Caco-2 (cell line): ENCODE data around the gene CRYM. TPM values are rescaled to one million over a fixed set of nuclear protein-coding genes. Genes with fewer than 3 reads are reported as not detected.

Experiments
- BruUV-seq: library from RNA; stranded (reverse); fragments of 400-500 nt; replicated peaks from 2 replicates; lab custom pipeline; 2021; lab: Mats Ljungman, UMichigan
- CTCF ChIA-PET: fragments of 300-600 bp; sonication (Branson Sonifier 250); formaldehyde crosslinking; loops from one replicate; lab custom pipeline; 2022; ENCODE audit warnings: antibody characterized with exemption; lab: Charles Lee
- POLR2A ChIA-PET: fragments of 300-600 bp; sonication (Branson Sonifier 250); formaldehyde crosslinking; loops from one replicate; lab custom pipeline; 2022; ENCODE audit warnings: antibody characterized with exemption; lab: Charles Lee
- DNase-seq, 2 experiments: peaks; one replicate each; pipeline versions ENCODE4 v3.0.0 to v3.0.0-alpha.2; 2020 to 2022
- H3K27me3 ChIP-seq: replicated peaks from 2 replicates; pipeline ENCODE4 v1.6.0; 2011; ENCODE audit warnings: low read length; ENCODE audit not compliant: control insufficient read depth, insufficient read depth
- H3K36me3 ChIP-seq: 2 replicates; pipeline ENCODE4 v1.5.1; 2011; ENCODE audit warnings: low read length; ENCODE audit not compliant: control insufficient read depth, insufficient read depth
- H3K4me1 ChIP-seq: fragments of 250-450 bp; sonication (Bioruptor Pico); 2 replicates; pipeline ENCODE4 v1.5.1; 2020; ENCODE audit warnings: mild to moderate bottlenecking
- H3K4me3 ChIP-seq: 2 replicates; pipeline ENCODE4 v1.5.1; 2011; ENCODE audit warnings: low read depth, mild to moderate bottlenecking, control low read depth, low read length
- H3K9me3 ChIP-seq: fragments of 250-450 bp; sonication (Bioruptor Pico); 2 replicates; pipeline ENCODE4 v1.5.1; 2020; ENCODE audit warnings: mild to moderate bottlenecking, moderate library complexity
- H3K27ac Mint-ChIP-seq: one replicate; pipeline ENCODE4 v1.8.0; 2022; ENCODE audit warnings: mixed read lengths; ENCODE audit not compliant: unreplicated experiment
- H3K27me3 Mint-ChIP-seq: one replicate; pipeline ENCODE4 v1.8.0; 2022; ENCODE audit warnings: mixed read lengths; ENCODE audit not compliant: insufficient read depth, unreplicated experiment
- H3K36me3 Mint-ChIP-seq: one replicate; pipeline ENCODE4 v1.8.0; 2022; ENCODE audit warnings: mild to moderate bottlenecking, mixed read lengths; ENCODE audit not compliant: insufficient read depth, unreplicated experiment
- H3K4me1 Mint-ChIP-seq: one replicate; pipeline ENCODE4 v1.8.0; 2022; ENCODE audit warnings: low read depth, mixed read lengths; ENCODE audit not compliant: unreplicated experiment
- H3K4me3 Mint-ChIP-seq: one replicate; pipeline ENCODE4 v1.8.0; 2022; ENCODE audit warnings: mild to moderate bottlenecking, moderate library complexity, mixed read lengths; ENCODE audit not compliant: unreplicated experiment
- H3K9me3 Mint-ChIP-seq: one replicate; pipeline ENCODE4 v1.8.0; 2022; ENCODE audit warnings: mixed read lengths; ENCODE audit not compliant: unreplicated experiment
- CTCF ChIP-seq, 2 experiments: fragments of 200-600 bp in 1 of 2; IDR thresholded peaks; 1 replicate in 1 of 2; 2 replicates in 1 of 2; pipeline versions ENCODE4 v1.5.1 to v1.8.0; 2011 to 2022; ENCODE audit warnings: antibody characterized with exemption in 1 of 2, control low read depth in 1 of 2, inconsistent platforms in 1 of 2, low read depth in 1 of 2, low read length in 1 of 2, mild to moderate bottlenecking in 1 of 2, moderate library complexity in 1 of 2; ENCODE audit not compliant: insufficient read depth in 1 of 2, severe bottlenecking in 1 of 2, unreplicated experiment in 1 of 2
- intact Hi-C: fragments of 100-400 bp; cut with micrococcal nuclease; formaldehyde crosslinking; loops from one replicate; pipeline ENCODE4 v1.10.0; 2022; ENCODE audit not compliant: unreplicated experiment
- total RNA-seq: library from RNA; stranded (reverse); gene quantifications from 2 replicates; pipeline ENCODE4 v1.2.3, GENCODE V29; 2022

Gene CRYM
- total RNA-seq, 1 experiment from 2014 or later, result not detected

GRCh38 chr16:21262779-21263639 lies 15.1 kb downstream of the CRYM start:
- no peaks in the 10 kb centered on the region for H3K36me3 ChIP-seq
- Mint-ChIP-seq H3K4me1 (peaks cover 21% of the 10 kb centered on the region), H3K36me3 (peaks cover 8% of the 10 kb centered on the region), H3K4me3 (no peak overlapping the region), H3K27me3 (no peaks in the 10 kb centered on the region), H3K27ac (peak overlapping the region; percentile 22), H3K9me3 (no peaks in the 10 kb centered on the region)
- DNase-seq, result no peak
- no peak for TF ChIP-seq CTCF (IDR thresholded peaks at IDR 0.05; ENCODE audit: insufficient read depth in 1 of 2, low read depth in 1 of 2, low read length in 1 of 2, severe bottlenecking in 1 of 2, unreplicated experiment in 1 of 2)
- ChIA-PET POLR2A (no interaction called here), CTCF (interaction anchor here (0.9 to 1.5 kb wide), 2 partner anchors 7 to 38 kb away, joined by 3 to 4 read pairs; no protein-coding TSS in a partner anchor)
- no peaks in the 10 kb centered on the region for H3K27me3 ChIP-seq
- intact Hi-C loops, result loop anchor here (5.0 kb wide), 1 partner anchor 39 kb away; no protein-coding TSS in a partner anchor
- H3K9me3 ChIP-seq, result no peaks in the 10 kb centered on the region
- H3K4me3 ChIP-seq, result no peak overlapping the region
- no TSS peak for BruUV-seq
- H3K4me1 ChIP-seq, result peaks cover 30% of the 10 kb centered on the region

- Histone ChIP-seq H3K4me3 (no peak overlapping the region), H3K36me3 (no peaks in the 10 kb centered on the region), H3K27me3 (no peaks in the 10 kb centered on the region), H3K9me3 (no peaks in the 10 kb centered on the region), H3K4me1 (peaks cover 30% of the 10 kb centered on the region)
- no TSS peak for BruUV-seq
- H3K27me3 Mint-ChIP-seq, result no peaks in the 10 kb centered on the region
- DNase-seq, result peak; percentile 52 to 64
- H3K27ac Mint-ChIP-seq, result peak overlapping the region; percentile 26
- intact Hi-C loops, result loop anchor here (1.0 to 5.0 kb wide), 2 partner anchors 41 to 73 kb away; no protein-coding TSS in a partner anchor
- POLR2A ChIA-PET, result no interaction called here
- H3K4me3 Mint-ChIP-seq, result no peak overlapping the region
- peaks cover 21% of the 10 kb centered on the region for H3K4me1 Mint-ChIP-seq
- no peaks in the 10 kb centered on the region for H3K9me3 Mint-ChIP-seq
- H3K36me3 Mint-ChIP-seq, result peaks cover 8% of the 10 kb centered on the region
- no peak for TF ChIP-seq CTCF (IDR thresholded peaks at IDR 0.05; ENCODE audit: insufficient read depth in 1 of 2, low read depth in 1 of 2, low read length in 1 of 2, severe bottlenecking in 1 of 2, unreplicated experiment in 1 of 2)
- CTCF ChIA-PET, result interaction anchor here (0.6 to 1.4 kb wide), 2 partner anchors 39 to 946 kb away, joined by 3 to 7 read pairs; no protein-coding TSS in a partner anchor
These were observed 17.0 kb downstream of the CRYM start for GRCh38 chr16:21260870-21261791.

- TF ChIP-seq CTCF (IDR thresholded peaks at IDR 0.05; ENCODE audit: insufficient read depth in 1 of 2, low read depth in 1 of 2, low read length in 1 of 2, severe bottlenecking in 1 of 2, unreplicated experiment in 1 of 2), result no peak
- Mint-ChIP-seq H3K4me1 (peaks cover 9% of the 10 kb centered on the region), H3K27ac (no peak overlapping the region), H3K9me3 (no peaks in the 10 kb centered on the region), H3K4me3 (no peak overlapping the region), H3K36me3 (peaks cover 8% of the 10 kb centered on the region), H3K27me3 (peaks cover 3% of the 10 kb centered on the region)
- no peaks in the 10 kb centered on the region for H3K9me3 ChIP-seq
- CTCF ChIA-PET, result no interaction called here
- H3K4me1 ChIP-seq, result peaks cover 23% of the 10 kb centered on the region
- POLR2A ChIA-PET, result no interaction called here
- H3K36me3 ChIP-seq, result no peaks in the 10 kb centered on the region
- no peak for DNase-seq
- BruUV-seq, result no TSS peak
- H3K27me3 ChIP-seq, result no peaks in the 10 kb centered on the region
- no peak overlapping the region for H3K4me3 ChIP-seq
- intact Hi-C loops, result no loop called here
These were observed 20.8 kb downstream of the CRYM start for GRCh38 chr16:21257284-21257683.
